Panc1 (cell line): ENCODE results near the gene LMNTD2.

ENCODE experiments used
- CTCF ChIP-seq: fragments of 450-650 bp; IDR thresholded peaks from 2 replicates; pipeline ENCODE4 v1.5.1; 2017; ENCODE audit warnings: mild to moderate bottlenecking
- POLR2AphosphoS5 ChIP-seq: IDR thresholded peaks from 2 replicates; pipeline ENCODE4 v1.6.1; 2012; ENCODE audit warnings: mild to moderate bottlenecking, low read depth, low read length, moderate library complexity
- SIN3A ChIP-seq: IDR thresholded peaks from 2 replicates; pipeline ENCODE4 v1.6.1; 2012; ENCODE audit warnings: low read depth, mild to moderate bottlenecking, low read length, moderate library complexity, borderline replicate concordance; ENCODE audit not compliant: insufficient read depth
- TCF7L2 ChIP-seq: IDR thresholded peaks from 2 replicates; pipeline ENCODE4 v1.6.1; 2011; ENCODE audit warnings: mild to moderate bottlenecking, low read depth, low read length, inconsistent platforms

DNA sequence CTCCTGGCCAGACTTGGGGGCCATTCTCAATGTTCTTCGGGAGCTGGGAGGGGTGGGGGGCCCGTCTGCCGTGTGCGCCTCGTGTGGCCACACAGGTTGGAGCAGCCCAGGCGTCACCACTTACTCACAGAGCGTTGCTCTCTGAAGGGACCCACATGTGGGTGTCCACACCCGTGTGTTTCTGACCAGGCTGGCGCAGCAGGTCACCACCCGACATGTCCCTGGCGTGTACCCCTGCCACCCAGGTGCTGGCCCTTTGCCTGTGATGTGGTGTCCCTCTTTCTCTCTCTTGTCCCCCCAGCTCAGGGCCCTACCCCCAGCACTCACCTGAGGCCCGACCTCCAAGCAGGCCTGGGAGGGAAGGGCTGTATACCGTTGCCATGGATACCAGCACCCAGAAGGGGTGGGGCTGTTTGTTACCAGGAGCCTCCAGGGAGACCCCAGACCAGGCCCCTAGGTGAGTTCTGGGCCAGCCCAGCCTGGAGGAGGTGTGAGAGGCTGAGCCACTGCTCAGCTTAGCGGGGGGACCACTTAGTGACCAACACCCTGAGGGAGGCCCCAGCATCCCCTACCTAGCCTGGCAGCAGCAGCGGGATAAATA is 1.4 kb downstream of the LMNTD2 start:
- TF ChIP-seq CTCF (no peak), POLR2AphosphoS5 (no peak), SIN3A (no peak), TCF7L2 (no peak)
